Common myeloid progenitor, CD34-positive (primary cell): ENCODE results near the gene GDF15. TPM values are rescaled to one million over a fixed set of nuclear protein-coding genes. Genes with fewer than 3 reads are reported as not detected.

Experiments used
- CTCF ChIA-PET: fragments of 350-600 bp; sonication (Branson Sonifier 250); formaldehyde crosslinking; loops from one replicate; lab custom pipeline; 2021; ENCODE audit warnings: antibody characterized with exemption; lab: Charles Lee
- POLR2A ChIA-PET: fragments of 350-600 bp; sonication (Branson Sonifier 250); formaldehyde crosslinking; loops from one replicate; lab custom pipeline; 2021; ENCODE audit warnings: antibody characterized with exemption; lab: Charles Lee
- DNase-seq, 3 donors: peaks; one replicate each; pipeline versions ENCODE4 v3.0.0 to v3.0.0-alpha.2; 2013
- H3K27ac ChIP-seq, 2 experiments: 1 replicate in 1 of 2; 2 replicates in 1 of 2; pipeline ENCODE4 v1.7.0; 2013; ENCODE audit warnings: inconsistent platforms in 2 of 2, low read length in 2 of 2, mild to moderate bottlenecking in 2 of 2, low read depth in 1 of 2, moderate library complexity in 1 of 2; ENCODE audit not compliant: severe bottlenecking in 2 of 2, insufficient read depth in 1 of 2, poor library complexity in 1 of 2
- H3K27me3 ChIP-seq, 5 experiments: replicated peaks in 2 of 5; 1 replicate in 3 of 5; 2 replicates in 2 of 5; pipeline versions ENCODE4 v1.6.1 to v1.7.0; 2013; ENCODE audit warnings: low read length in 4 of 5, mild to moderate bottlenecking in 2 of 5, moderate library complexity in 2 of 5, inconsistent platforms in 1 of 5; ENCODE audit not compliant: insufficient read depth in 5 of 5, control insufficient read depth in 4 of 5
- H3K36me3 ChIP-seq, 4 experiments: 1 replicate in 2 of 4; 2 replicates in 2 of 4; pipeline versions ENCODE4 v1.6.1 to v1.7.0; 2013; ENCODE audit warnings: low read length in 3 of 4, control low read depth in 1 of 4, mild to moderate bottlenecking in 1 of 4; ENCODE audit not compliant: control insufficient read depth in 4 of 4, insufficient read depth in 4 of 4
- H3K4me1 ChIP-seq, 4 experiments: 1 replicate in 3 of 4; 2 replicates in 1 of 4; pipeline versions ENCODE4 v1.6.1 to v1.7.1; 2013; ENCODE audit warnings: low read length in 3 of 4, mild to moderate bottlenecking in 3 of 4, control low read depth in 1 of 4, inconsistent platforms in 1 of 4, moderate library complexity in 1 of 4; ENCODE audit not compliant: control insufficient read depth in 4 of 4, insufficient read depth in 4 of 4; ENCODE audit errors: control extremely low read depth in 1 of 4
- H3K4me3 ChIP-seq, 7 experiments: 1 replicate in 4 of 7; 2 replicates in 3 of 7; pipeline versions ENCODE4 v1.5.1 to v1.7.0; 2013; ENCODE audit warnings: mild to moderate bottlenecking in 7 of 7, low read length in 6 of 7, moderate library complexity in 6 of 7, inconsistent platforms in 2 of 7, low read depth in 2 of 7, control low read depth in 1 of 7; ENCODE audit not compliant: insufficient read depth in 4 of 7, control insufficient read depth in 1 of 7; ENCODE audit errors: extremely low read depth in 1 of 7
- H3K9me3 ChIP-seq, 5 experiments: 1 replicate in 4 of 5; 2 replicates in 1 of 5; pipeline versions ENCODE4 v1.6.1 to v1.7.1; 2013; ENCODE audit warnings: low read length in 4 of 5, mild to moderate bottlenecking in 2 of 5, inconsistent platforms in 1 of 5, low read depth in 1 of 5, moderate library complexity in 1 of 5; ENCODE audit not compliant: control insufficient read depth in 4 of 5, insufficient read depth in 2 of 5; ENCODE audit errors: control extremely low read depth in 1 of 5
- WGBS: methylation state at CpG from one replicate; pipeline ENCODE4 v1.1.5; 2013; ENCODE audit not compliant: insufficient coverage; 5-methylcytosine and 5-hydroxymethylcytosine counted together
- polyA plus RNA-seq: library from polyadenylated mRNA; unstranded; fragments of 120-200 nt; gene quantifications from one replicate; pipeline ENCODE4 v1.2.1, GENCODE V29; 2013

GDF15 gene
- polyA plus RNA-seq = 0.21 TPM

GRCh38 chr19:18385675-18386542 lies at the start of gene GDF15:
Gene GDF15 (plus strand): TSS chr19:18386158. CDS start chr19:18386190, 32 bp downstream.
- ChIA-PET CTCF (interaction anchor here (0.6 to 9.9 kb wide), 13 partner anchors 12 to 46 kb away, joined by 3 to 133 read pairs (median 3); partner anchors contain the start of genes LRRC25 and SSBP4), POLR2A (no interaction called here)
- no peak within 1 kb of the TSS for H3K4me3 ChIP-seq

GRCh38 chr19:18338541-18338940 lies 47.4 kb upstream of the GDF15 start:
- ChIA-PET POLR2A (interaction anchor here (0.6 to 1.9 kb wide), 2 partner anchors 60 to 144 kb away, joined by 3 to 10 read pairs; no protein-coding TSS in a partner anchor), CTCF (interaction anchor here (1.3 to 5.3 kb wide), 6 partner anchors 10 to 73 kb away, joined by 3 to 60 read pairs (median 16); no protein-coding TSS in a partner anchor)
- H3K27ac ChIP-seq = no peak overlapping the region
- DNase-seq = no peak
- H3K27me3 ChIP-seq = no peaks in the 10 kb centered on the region
- H3K36me3 ChIP-seq = peaks cover 4 to 14% (median 7%) of the 10 kb centered on the region in 4 experiments
- H3K4me1 ChIP-seq = peaks cover 2 to 31% (median 22%) of the 10 kb centered on the region in 4 experiments
- no peaks in the 10 kb centered on the region for H3K9me3 ChIP-seq
- no peak overlapping the region for H3K4me3 ChIP-seq
- 100% methylated on average over 5 of the region's 9 CpGs for WGBS

More at GRCh38 chr19:18385675-18386542, at the start of gene GDF15:
- peaks cover 0 to 5% (median 0%) of the 10 kb centered on the region in 4 experiments for H3K36me3 ChIP-seq
- H3K4me1 ChIP-seq = peaks cover 0 to 31% (median 23%) of the 10 kb centered on the region in 4 experiments
- peak in 2 of 3 donors; percentile 31 to 41 for DNase-seq
- H3K27ac ChIP-seq = peak within 1 kb of the TSS in 1 of 2 experiments; percentile 74
- no peaks in the 10 kb centered on the region for H3K9me3 ChIP-seq
- peaks cover 0 to 3% (median 0%) of the 10 kb centered on the region in 5 experiments for H3K27me3 ChIP-seq
- WGBS = 46% methylated on average over 27 of the region's 33 CpGs

- H3K36me3 ChIP-seq = peaks cover 4 to 19% (median 13%) of the 10 kb centered on the region in 4 experiments
- DNase-seq = peak; percentile 63 to 70 (median 64)
- peak overlapping the region in 1 of 2 experiments; percentile 87 for H3K27ac ChIP-seq
- H3K27me3 ChIP-seq = no peaks in the 10 kb centered on the region
- peaks cover 2 to 31% (median 22%) of the 10 kb centered on the region in 4 experiments for H3K4me1 ChIP-seq
- H3K4me3 ChIP-seq = peak overlapping the region in 6 of 7 experiments; percentile 75 to 92 (median 82)
- WGBS = 90% methylated on average over 5 of the region's 6 CpGs
- H3K9me3 ChIP-seq = no peaks in the 10 kb centered on the region
- ChIA-PET CTCF (interaction anchor here (0.7 to 5.3 kb wide), 14 partner anchors 9 to 122 kb away, joined by 3 to 60 read pairs (median 4); partner anchors contain the start of genes GDF15 and JUND), POLR2A (interaction anchor here (1.0 to 1.9 kb wide), 2 partner anchors 58 to 61 kb away, joined by 5 to 10 read pairs; partner anchors contain the start of gene JUND)
Observed at GRCh38 chr19:18339723-18340122, 46.2 kb upstream of the GDF15 start.

GRCh38 chr19:18340190-18340989 lies 45.6 kb upstream of the GDF15 start, which contains the start of gene PGPEP1:
Gene PGPEP1 (plus strand): TSS chr19:18340598. CDS start chr19:18340682, 84 bp downstream.
- Histone ChIP-seq H3K27me3 (no peaks in the 10 kb centered on the region), H3K9me3 (no peaks in the 10 kb centered on the region), H3K27ac (peak within 1 kb of the TSS; percentile 72 to 87), H3K4me1 (peaks cover 2 to 31% (median 22%) of the 10 kb centered on the region in 4 experiments), H3K4me3 (peak within 1 kb of the TSS; percentile 75 to 92 (median 81)), H3K36me3 (peaks cover 4 to 25% (median 16%) of the 10 kb centered on the region in 4 experiments)
- ChIA-PET CTCF (interaction anchor here (0.9 to 5.3 kb wide), 11 partner anchors 10 to 88 kb away, joined by 3 to 60 read pairs (median 4); partner anchors contain the start of genes GDF15 and JUND), POLR2A (interaction anchor here (0.7 to 1.9 kb wide), 3 partner anchors 59 to 62 kb away, joined by 3 to 10 read pairs (median 5); partner anchors contain the start of gene JUND)
- WGBS = 4% methylated on average over 51 of the region's 69 CpGs
- DNase-seq = peak; percentile 30 to 67 (median 62)

GRCh38 chr19:18340990-18341868 lies 44.7 kb upstream of the GDF15 start:
- peak overlapping the region; percentile 72 to 87 for H3K27ac ChIP-seq
- whole genome bisulfite sequencing = 0% methylated on average over 13 of the region's 18 CpGs

More at GRCh38 chr19:18340990-18341868, 44.7 kb upstream of the GDF15 start:
- Histone ChIP-seq H3K4me3 (peak overlapping the region; percentile 75 to 92 (median 81)), H3K9me3 (no peaks in the 10 kb centered on the region), H3K36me3 (peaks cover 6 to 28% (median 18%) of the 10 kb centered on the region in 4 experiments), H3K27me3 (no peaks in the 10 kb centered on the region), H3K4me1 (peaks cover 2 to 31% (median 22%) of the 10 kb centered on the region in 4 experiments)
- POLR2A ChIA-PET = interaction anchor here (0.7 to 1.2 kb wide), 2 partner anchors 62 to 76 kb away, joined by 3 read pairs; no protein-coding TSS in a partner anchor
- peak; percentile 73 to 88 (median 88) for DNase-seq
- CTCF ChIA-PET = interaction anchor here (0.9 to 4.9 kb wide), 5 partner anchors 9 to 75 kb away, joined by 3 to 60 read pairs (median 4); no protein-coding TSS in a partner anchor
